Nephron (organoid): ENCODE measurements around the gene INO80C.

Experiments used
- H3K27ac Mint-ChIP-seq, 3 experiments: 2 replicates each; pipeline ENCODE4 v1.8.0; 2020; ENCODE audit warnings: mixed read lengths in 3 of 3, mild to moderate bottlenecking in 2 of 3, moderate library complexity in 1 of 3
- H3K27me3 Mint-ChIP-seq: 2 replicates; pipeline ENCODE4 v1.8.0; 2021; ENCODE audit warnings: low read depth, mild to moderate bottlenecking, moderate library complexity, mixed read lengths
- H3K36me3 Mint-ChIP-seq: 2 replicates; pipeline ENCODE4 v1.8.0; 2020; ENCODE audit warnings: low read depth, mixed read lengths
- H3K4me1 Mint-ChIP-seq: 2 replicates; pipeline ENCODE4 v1.8.0; 2020; ENCODE audit warnings: mixed read lengths
- H3K4me3 Mint-ChIP-seq, 3 experiments: 2 replicates each; pipeline ENCODE4 v1.8.0; 2020; ENCODE audit warnings: mild to moderate bottlenecking in 3 of 3, mixed read lengths in 3 of 3, moderate library complexity in 2 of 3
- H3K9me3 Mint-ChIP-seq: 2 replicates; pipeline ENCODE4 v1.8.0; 2020; ENCODE audit warnings: mixed read lengths
- TF ChIP-seq, protein P1 (sequence below), 3 experiments: fragments of 200-600 bp; sonication (generic); IDR thresholded peaks; one replicate each; pipeline ENCODE4 v1.5.0; 2021; ENCODE audit warnings: antibody characterized with exemption in 3 of 3; ENCODE audit not compliant: unreplicated experiment in 3 of 3

The INO80C gene

DNA sequence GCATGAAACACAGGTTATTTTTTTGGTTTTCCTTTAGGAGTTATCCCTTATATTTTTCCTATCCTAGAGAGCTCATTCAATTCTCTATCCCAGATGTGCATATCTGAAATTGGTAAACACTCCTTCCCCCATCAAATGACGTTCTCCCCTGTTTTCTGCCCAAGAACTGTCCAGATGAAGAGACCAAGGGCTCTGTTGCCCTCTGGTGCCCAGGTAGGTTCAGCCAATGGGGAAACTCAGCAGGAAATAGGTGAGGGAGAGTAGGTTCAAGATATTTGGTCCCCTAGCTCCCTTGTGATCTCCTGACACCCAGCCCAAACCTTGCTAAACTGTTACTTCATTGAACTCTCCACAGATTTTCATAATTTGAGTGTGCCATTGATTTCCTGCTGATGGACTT, 14.1 kb upstream of the INO80C start:
- H3K4me3 Mint-ChIP-seq, result no peak overlapping the region
- TF ChIP-seq, protein P1, sequence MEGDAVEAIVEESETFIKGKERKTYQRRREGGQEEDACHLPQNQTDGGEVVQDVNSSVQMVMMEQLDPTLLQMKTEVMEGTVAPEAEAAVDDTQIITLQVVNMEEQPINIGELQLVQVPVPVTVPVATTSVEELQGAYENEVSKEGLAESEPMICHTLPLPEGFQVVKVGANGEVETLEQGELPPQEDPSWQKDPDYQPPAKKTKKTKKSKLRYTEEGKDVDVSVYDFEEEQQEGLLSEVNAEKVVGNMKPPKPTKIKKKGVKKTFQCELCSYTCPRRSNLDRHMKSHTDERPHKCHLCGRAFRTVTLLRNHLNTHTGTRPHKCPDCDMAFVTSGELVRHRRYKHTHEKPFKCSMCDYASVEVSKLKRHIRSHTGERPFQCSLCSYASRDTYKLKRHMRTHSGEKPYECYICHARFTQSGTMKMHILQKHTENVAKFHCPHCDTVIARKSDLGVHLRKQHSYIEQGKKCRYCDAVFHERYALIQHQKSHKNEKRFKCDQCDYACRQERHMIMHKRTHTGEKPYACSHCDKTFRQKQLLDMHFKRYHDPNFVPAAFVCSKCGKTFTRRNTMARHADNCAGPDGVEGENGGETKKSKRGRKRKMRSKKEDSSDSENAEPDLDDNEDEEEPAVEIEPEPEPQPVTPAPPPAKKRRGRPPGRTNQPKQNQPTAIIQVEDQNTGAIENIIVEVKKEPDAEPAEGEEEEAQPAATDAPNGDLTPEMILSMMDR (IDR thresholded peaks at IDR 0.05; ENCODE audit: unreplicated experiment in 3 of 3), result no peak
- no peaks in the 10 kb centered on the region for H3K36me3 Mint-ChIP-seq
- no peak overlapping the region for H3K27ac Mint-ChIP-seq
- no peaks in the 10 kb centered on the region for H3K27me3 Mint-ChIP-seq
- H3K4me1 Mint-ChIP-seq, result peaks cover 26% of the 10 kb centered on the region
- H3K9me3 Mint-ChIP-seq, result no peaks in the 10 kb centered on the region

DNA sequence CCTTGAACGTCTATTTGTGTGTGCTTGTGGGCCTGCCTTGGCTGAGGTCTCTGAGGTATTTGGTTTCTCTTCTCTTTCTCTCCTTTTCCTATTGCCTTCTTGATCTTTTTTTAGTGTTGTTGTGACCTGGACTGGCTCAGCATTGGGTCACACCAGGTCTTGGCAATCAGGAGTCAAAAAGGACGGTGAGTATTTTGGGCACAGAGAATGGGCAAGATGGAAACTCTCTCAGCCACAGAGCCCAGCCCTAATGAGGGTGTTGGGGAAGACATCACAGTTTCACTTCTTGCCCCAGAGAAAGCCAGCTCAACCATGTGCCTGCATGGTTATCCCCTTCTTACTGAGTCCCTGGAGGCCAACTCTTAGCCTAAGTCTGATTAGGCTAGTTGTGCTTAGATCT, 13.7 kb upstream of the INO80C start:
- Mint-ChIP-seq H3K27ac (no peak overlapping the region), H3K27me3 (no peaks in the 10 kb centered on the region), H3K9me3 (no peaks in the 10 kb centered on the region), H3K4me3 (no peak overlapping the region), H3K4me1 (peaks cover 26% of the 10 kb centered on the region), H3K36me3 (no peaks in the 10 kb centered on the region)
- TF ChIP-seq, protein P1 (IDR thresholded peaks at IDR 0.05; ENCODE audit: unreplicated experiment in 3 of 3), result no peak

DNA sequence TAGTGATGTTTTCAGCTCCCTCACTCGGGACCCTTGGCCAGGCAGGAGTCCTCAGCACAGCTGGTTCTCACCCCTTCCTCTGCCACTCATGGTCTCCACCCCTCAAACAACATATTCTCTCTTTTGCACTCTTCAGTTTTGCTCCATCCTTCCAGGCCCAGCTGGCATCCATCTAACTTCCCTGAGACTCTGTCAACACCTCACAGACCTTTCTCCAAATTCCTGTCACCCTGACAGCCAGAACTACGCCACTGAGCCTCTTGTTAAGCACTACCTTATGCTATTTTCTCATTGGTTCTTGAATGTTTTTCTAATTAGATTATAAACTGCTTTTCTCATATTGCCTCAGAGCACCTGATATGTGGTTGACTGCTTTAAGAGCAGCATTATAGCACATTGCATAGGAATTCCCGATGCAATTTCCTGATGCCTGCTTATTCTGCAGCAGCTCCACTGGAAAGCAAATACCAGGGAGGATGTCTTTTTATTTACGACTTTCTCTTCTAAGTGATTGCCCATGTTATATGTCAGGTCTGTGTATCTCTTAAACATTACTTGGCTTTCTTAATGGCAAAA, 12.4 kb upstream of the INO80C start:
- TF ChIP-seq, protein P1 (IDR thresholded peaks at IDR 0.05; ENCODE audit: unreplicated experiment in 3 of 3), result no peak
- no peak overlapping the region for H3K4me3 Mint-ChIP-seq
- peaks cover 16% of the 10 kb centered on the region for H3K4me1 Mint-ChIP-seq
- H3K36me3 Mint-ChIP-seq, result no peaks in the 10 kb centered on the region
- H3K27ac Mint-ChIP-seq, result no peak overlapping the region
- no peaks in the 10 kb centered on the region for H3K27me3 Mint-ChIP-seq
- H3K9me3 Mint-ChIP-seq, result no peaks in the 10 kb centered on the region

DNA sequence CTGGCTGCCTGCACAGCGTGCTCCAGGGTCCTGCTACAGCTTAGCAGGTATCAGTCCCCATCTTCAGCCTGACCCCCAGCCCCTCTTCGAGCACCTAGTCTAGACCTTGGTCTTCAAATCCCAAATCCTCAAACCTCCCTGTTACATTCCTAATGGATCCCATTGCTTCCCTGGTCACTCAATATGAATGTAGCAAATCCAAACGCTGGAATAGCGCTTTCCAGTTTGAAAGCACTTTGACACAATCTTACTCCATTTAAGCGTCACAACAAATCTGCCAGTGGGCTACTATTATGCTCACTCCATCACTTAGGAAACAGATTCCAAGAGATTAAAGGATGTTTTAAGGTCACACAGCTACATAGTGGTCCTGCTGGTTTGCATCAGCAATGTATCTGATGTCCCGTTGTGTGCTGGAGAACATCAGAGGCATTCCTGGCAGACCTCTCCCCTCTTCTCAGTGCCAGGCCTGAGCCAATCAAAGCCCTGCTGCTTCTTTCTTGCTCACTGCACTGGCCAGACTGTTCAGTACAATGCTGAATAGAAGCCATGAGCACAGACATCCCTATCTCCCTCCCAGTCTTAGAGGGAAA, 11.1 kb upstream of the INO80C start:
- H3K27me3 Mint-ChIP-seq, result no peaks in the 10 kb centered on the region
- H3K9me3 Mint-ChIP-seq, result no peaks in the 10 kb centered on the region
- TF ChIP-seq, protein P1 (IDR thresholded peaks at IDR 0.05; ENCODE audit: unreplicated experiment in 3 of 3), result no peak
- H3K4me3 Mint-ChIP-seq, result no peak overlapping the region
- no peaks in the 10 kb centered on the region for H3K36me3 Mint-ChIP-seq
- peaks cover 12% of the 10 kb centered on the region for H3K4me1 Mint-ChIP-seq
- no peak overlapping the region for H3K27ac Mint-ChIP-seq

DNA sequence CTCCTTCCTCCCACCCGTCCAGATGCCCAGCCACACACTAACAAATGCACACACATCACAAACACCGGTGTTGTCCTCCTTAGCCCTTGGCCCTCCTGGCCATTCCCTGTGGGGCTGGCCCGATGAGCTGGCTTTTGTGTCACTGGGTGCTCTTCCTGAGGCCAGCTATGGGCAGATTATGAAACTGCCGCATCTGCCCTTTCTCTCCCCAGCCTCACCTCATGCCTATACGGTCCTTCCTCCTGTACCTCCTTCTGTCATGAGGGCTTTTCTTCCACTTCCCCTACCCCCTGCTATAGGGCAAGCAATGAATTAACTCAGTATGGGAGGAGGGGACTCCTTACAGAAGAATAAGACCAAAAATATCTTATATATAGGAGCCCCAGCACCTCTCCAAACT, 10.3 kb upstream of the INO80C start:
- Mint-ChIP-seq H3K36me3 (no peaks in the 10 kb centered on the region), H3K4me1 (peaks cover 5% of the 10 kb centered on the region), H3K27ac (no peak overlapping the region), H3K27me3 (peaks cover 4% of the 10 kb centered on the region), H3K9me3 (no peaks in the 10 kb centered on the region), H3K4me3 (no peak overlapping the region)
- TF ChIP-seq, protein P1 (IDR thresholded peaks at IDR 0.05; ENCODE audit: unreplicated experiment in 3 of 3), result no peak

DNA sequence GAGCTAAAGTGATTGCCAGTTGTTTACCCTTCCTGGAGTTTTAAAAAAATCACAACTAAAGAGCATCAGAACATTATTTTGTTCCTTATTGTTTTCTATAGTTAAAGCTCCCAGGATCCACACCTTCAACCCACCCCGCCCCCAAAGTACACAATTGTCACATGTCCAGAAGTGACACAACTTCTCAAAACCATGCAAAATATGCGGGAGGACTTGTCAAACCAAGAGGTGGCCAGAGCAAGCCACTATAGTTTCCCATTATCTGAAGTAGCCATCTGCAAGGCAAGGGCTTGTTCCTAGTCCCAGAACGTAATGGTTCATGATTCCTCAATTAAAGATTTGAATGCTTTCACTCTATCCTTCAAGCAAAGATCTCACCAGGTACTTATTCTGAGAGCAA, 9.9 kb upstream of the INO80C start:
- no peak overlapping the region for H3K27ac Mint-ChIP-seq
- H3K4me1 Mint-ChIP-seq, result peaks cover 5% of the 10 kb centered on the region
- TF ChIP-seq, protein P1 (IDR thresholded peaks at IDR 0.05; ENCODE audit: unreplicated experiment in 3 of 3), result no peak
- H3K4me3 Mint-ChIP-seq, result no peak overlapping the region
- H3K27me3 Mint-ChIP-seq, result peaks cover 4% of the 10 kb centered on the region
- H3K9me3 Mint-ChIP-seq, result no peaks in the 10 kb centered on the region
- H3K36me3 Mint-ChIP-seq, result no peaks in the 10 kb centered on the region
